Measurements from ENCODE around the gene CASKIN1.

The CASKIN1 gene

DNA sequence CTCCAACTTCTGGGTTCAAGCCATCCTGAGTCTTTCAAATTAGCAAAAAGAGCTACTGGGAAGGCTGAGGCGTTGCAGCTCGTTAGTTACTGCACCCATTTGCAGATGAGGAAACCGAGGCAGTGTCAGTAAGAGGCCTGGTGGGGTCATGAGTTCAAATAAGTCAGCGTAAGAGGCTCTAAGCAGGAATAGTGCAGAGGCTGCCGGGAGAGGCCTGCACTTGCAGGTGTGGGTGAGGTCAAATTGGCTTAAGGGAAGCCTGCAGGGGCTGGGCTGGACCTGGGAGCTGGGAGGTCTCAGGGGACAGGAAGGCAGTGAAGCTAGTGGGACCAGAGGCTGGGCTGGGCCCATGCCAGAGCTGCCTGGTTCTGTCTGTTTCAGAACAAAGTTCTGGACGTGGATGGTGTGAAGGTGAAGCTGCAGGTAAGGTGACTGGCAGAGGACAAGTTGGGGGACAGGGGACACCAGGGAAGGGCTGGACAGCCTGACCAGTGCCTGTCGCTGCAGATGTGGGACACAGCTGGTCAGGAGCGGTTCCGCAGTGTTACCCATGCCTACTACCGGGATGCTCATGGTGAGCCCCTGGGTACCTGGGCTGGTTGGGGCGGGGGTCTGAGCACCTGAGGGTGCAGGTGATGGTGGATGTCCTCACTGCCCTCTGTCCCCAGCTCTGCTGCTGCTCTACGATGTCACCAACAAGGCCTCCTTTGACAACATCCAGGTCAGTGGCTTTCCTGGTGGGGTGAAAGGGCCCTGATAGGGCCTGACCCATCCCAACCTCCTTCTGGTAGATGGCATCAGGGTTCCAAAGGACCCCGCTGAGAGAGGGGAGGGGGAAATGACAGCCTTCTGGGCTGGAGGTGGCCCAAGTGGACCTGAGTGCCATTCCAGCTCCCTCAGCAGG, 45.0 kb downstream of the CASKIN1 start:
- Histone ChIP-seq H3K36me3 (ENCODE audit: insufficient read depth, low read length) (peaks cover 32% of the 10 kb centered on the region), H3K27ac (peak overlapping the region; percentile 73), H3K9me3 (ENCODE audit: low read depth, low read length) (no peaks in the 10 kb centered on the region), H3K9ac (ENCODE audit: insufficient read length) (no peak overlapping the region), H3K4me3 (peak overlapping the region; percentile 84)
- no peak for DNase-seq (ENCODE audit: low read depth, low spot score)
- TF ChIP-seq EZH2 (IDR thresholded peaks at IDR 0.05) (no peak), POLR2AphosphoS5 (IDR thresholded peaks at IDR 0.05; ENCODE audit: borderline replicate concordance, low read depth, low read length) (no peak; the same call in 1 of the 2 replicates), FOXP2 (optimal IDR thresholded peaks at IDR 0.05; ENCODE audit: control extremely low read depth, extremely low read length, insufficient read depth) (no peak)

DNA sequence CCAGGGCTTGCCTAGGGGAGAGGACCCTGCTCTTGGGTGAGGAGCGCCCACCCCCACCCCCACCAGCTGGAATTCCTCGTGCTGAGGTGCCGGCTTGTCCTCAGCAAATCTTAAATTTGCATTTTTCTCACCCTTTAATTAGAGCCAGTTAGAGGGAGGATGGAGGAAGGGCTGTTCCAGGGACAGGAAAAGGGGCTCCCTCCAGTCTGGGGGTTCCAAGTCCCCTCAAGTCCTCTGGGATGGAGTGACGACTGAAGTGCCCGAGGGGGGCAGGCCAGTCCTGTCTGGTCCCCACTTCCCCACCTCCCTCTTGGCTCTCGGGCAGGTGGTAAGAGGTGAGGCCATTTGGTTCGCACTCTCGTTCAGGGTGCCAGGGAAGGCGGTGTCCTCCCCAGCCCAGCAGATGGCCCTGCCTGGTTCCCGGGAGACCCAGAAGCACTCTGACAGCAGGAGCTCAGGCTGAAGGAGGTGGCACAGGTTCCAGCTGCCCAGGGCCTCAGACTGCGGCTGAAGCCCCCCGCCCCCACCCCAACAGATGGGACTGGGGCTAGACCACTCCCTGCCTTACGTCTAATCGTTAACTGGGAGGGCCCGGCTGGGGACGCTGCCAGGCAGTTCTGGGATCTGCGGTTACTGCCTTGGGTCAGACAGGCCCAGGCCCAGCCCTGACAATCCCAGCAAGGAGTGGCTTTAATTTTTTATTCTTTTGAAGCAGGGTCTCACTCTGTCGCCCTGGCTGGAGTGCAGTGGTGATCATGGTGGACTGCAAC, 45.8 kb downstream of the CASKIN1 start:
- DNase-seq (ENCODE audit: low read depth, low spot score) = no peak
- Histone ChIP-seq H3K9me3 (ENCODE audit: low read depth, low read length) (no peaks in the 10 kb centered on the region), H3K36me3 (ENCODE audit: insufficient read depth, low read length) (peaks cover 32% of the 10 kb centered on the region), H3K4me3 (peak overlapping the region; percentile 84), H3K9ac (ENCODE audit: insufficient read length) (no peak overlapping the region), H3K27ac (peak overlapping the region; percentile 73)
- no peak for TF ChIP-seq FOXP2 (optimal IDR thresholded peaks at IDR 0.05; ENCODE audit: control extremely low read depth, extremely low read length, insufficient read depth)
- peak; percentile 54 for TF ChIP-seq POLR2AphosphoS5 (IDR thresholded peaks at IDR 0.05; ENCODE audit: borderline replicate concordance, low read depth, low read length)
- TF ChIP-seq EZH2 (IDR thresholded peaks at IDR 0.05) = no peak

DNA sequence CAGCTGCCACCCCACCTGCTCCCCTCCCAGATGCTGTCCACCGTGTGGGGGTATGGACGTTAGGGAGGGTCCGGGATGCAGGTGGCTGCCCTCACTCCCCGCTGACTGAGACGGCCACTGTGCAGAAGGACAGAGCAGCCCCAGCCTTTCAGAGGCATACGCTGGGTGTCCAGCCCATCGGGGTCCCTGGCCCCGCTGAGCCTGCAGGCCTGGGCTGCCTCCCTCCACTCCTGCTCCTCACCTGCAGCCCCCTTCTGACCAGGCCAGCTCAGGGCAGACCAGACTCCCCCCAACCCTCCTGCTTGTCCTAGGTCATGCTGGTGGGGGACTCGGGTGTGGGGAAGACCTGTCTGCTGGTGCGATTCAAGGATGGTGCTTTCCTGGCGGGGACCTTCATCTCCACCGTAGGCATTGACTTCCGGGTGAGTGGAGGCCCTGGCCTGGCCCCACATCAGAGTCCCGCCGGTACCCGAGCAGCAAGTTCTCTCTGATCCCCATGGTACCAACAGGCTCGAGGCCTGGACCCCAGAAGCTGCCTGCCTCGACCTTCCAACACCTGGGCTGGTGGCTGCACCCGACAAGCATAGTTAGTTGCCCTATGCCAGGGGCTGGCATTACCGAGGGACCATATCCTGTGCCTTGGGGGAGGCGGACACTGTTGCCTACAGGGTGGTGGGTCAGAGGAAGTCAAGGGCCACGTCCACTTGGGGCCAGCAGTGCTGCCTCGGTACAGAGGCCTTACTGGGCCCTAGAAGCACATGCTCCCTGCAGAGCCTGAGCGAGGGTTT, 46.6 kb downstream of the CASKIN1 start:
- DNase-seq (ENCODE audit: low read depth, low spot score) = no peak

DNA sequence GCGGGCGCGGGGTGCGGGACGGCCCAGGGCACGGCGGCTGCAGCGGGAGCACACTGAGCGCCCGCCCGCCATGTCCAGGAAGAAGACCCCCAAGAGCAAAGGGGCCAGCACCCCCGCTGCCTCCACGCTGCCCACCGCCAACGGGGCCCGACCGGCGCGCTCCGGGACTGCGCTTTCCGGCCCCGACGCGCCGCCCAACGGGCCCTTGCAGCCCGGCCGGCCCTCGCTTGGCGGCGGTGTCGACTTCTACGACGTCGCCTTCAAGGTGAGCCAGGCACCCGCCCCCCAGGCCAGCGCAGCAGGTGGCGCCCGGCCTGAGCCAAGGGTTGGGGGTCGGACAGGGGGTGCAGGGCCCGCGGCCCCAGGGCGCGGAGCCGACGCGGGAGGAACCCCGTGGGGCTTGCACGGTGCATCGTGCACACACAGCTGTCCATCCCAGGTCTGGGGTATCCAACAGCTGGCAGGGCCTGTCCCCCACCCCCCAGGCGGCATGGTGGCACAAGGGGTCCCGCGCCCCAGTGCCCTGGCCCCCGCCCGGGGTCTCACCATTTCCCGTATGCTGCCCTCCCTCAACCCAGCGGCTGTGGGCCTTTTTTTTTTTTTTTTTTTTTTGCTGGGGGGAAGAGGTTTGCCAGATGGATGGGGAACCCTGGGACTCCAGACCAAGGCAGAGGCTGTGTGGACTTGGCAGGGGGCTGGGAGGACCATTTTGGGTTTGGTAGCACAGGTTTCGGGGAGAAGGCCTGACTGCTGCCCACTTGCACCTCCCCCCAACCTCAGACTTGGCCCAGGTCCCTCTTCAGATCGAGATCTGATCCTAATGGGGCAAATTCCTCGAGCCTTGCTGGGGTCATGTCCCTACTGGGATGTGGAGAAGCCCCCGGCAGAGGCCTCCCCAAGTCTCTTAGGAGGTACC, 47.4 kb downstream of the CASKIN1 start:
- Histone ChIP-seq H3K9ac (ENCODE audit: insufficient read length) (peak overlapping the region; percentile 62), H3K9me3 (ENCODE audit: low read depth, low read length) (no peaks in the 10 kb centered on the region), H3K36me3 (ENCODE audit: insufficient read depth, low read length) (peaks cover 22% of the 10 kb centered on the region), H3K27ac (no peak overlapping the region), H3K4me3 (peak overlapping the region; percentile 84)
- no peak for DNase-seq (ENCODE audit: low read depth, low spot score)
- TF ChIP-seq POLR2AphosphoS5 (IDR thresholded peaks at IDR 0.05; ENCODE audit: borderline replicate concordance, low read depth, low read length) (no peak), FOXP2 (optimal IDR thresholded peaks at IDR 0.05; ENCODE audit: control extremely low read depth, extremely low read length, insufficient read depth) (no peak), EZH2 (IDR thresholded peaks at IDR 0.05) (no peak)

More for the DNA sequence above, 46.6 kb downstream of the CASKIN1 start:
- H3K27ac ChIP-seq = peak overlapping the region; percentile 73; the same call in 1 of the 2 replicates
- no peak for TF ChIP-seq FOXP2 (optimal IDR thresholded peaks at IDR 0.05; ENCODE audit: control extremely low read depth, extremely low read length, insufficient read depth)
- no peak for TF ChIP-seq EZH2 (IDR thresholded peaks at IDR 0.05)
- TF ChIP-seq POLR2AphosphoS5 (IDR thresholded peaks at IDR 0.05; ENCODE audit: borderline replicate concordance, low read depth, low read length) = no peak; the same call in 1 of the 2 replicates
- H3K4me3 ChIP-seq = peak overlapping the region; percentile 84
- peak overlapping the region; percentile 62 for H3K9ac ChIP-seq (ENCODE audit: insufficient read length)
- peaks cover 31% of the 10 kb centered on the region for H3K36me3 ChIP-seq (ENCODE audit: insufficient read depth, low read length)
- no peaks in the 10 kb centered on the region for H3K9me3 ChIP-seq (ENCODE audit: low read depth, low read length)

DNA sequence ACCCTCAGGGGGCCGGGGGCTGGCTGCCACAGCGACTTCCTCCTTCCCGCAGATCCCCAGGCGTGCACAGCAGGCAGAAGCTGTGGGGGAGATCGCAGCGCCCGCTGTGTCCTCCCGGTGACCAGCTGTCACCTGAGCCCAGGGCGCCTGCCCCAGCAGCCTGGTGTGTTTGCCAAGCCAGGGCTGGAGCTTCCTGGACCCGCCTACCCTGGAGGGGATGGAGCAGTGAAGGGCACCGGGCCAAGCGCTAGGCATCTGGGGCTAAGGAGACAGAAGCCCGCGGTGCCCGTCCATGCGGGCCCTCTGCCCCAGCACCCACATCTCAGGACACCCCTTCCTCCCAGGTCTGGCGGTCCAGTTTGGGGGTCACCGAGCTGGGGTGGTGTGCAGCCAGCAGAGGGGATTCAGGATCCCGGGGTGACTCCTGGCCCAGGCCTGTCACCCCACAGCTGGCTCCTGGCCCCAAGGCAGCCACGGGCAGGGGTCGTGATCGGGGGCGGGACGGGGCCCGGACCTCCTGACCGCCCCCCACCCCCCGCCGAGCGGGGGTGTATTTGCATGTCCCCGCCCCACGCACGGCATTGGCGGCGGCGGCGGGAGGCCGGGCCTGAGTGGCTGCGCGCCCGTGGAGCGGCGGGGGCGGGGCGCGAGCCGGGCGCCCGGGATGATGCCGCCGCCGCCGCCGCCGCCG, 48.3 kb downstream of the CASKIN1 start, which contains the start of gene RAB26:
TSS of gene RAB26 (plus strand) at position 645 of the 691 bp plus-strand sequence. CDS start 159 bp downstream, outside the sequence.
- H3K9ac ChIP-seq (ENCODE audit: insufficient read length) = peak within 1 kb of the TSS; percentile 62
- no peaks in the 10 kb centered on the region for H3K9me3 ChIP-seq (ENCODE audit: low read depth, low read length)
- H3K4me3 ChIP-seq = peak within 1 kb of the TSS; percentile 84
- peaks cover 14% of the 10 kb centered on the region for H3K36me3 ChIP-seq (ENCODE audit: insufficient read depth, low read length)
- H3K27ac ChIP-seq = no peak within 1 kb of the TSS
- no peak for TF ChIP-seq EZH2 (IDR thresholded peaks at IDR 0.05)
- no peak for TF ChIP-seq POLR2AphosphoS5 (IDR thresholded peaks at IDR 0.05; ENCODE audit: borderline replicate concordance, low read depth, low read length)
- TF ChIP-seq FOXP2 (optimal IDR thresholded peaks at IDR 0.05; ENCODE audit: control extremely low read depth, extremely low read length, insufficient read depth) = no peak
- no peak for DNase-seq (ENCODE audit: low read depth, low spot score)

DNA sequence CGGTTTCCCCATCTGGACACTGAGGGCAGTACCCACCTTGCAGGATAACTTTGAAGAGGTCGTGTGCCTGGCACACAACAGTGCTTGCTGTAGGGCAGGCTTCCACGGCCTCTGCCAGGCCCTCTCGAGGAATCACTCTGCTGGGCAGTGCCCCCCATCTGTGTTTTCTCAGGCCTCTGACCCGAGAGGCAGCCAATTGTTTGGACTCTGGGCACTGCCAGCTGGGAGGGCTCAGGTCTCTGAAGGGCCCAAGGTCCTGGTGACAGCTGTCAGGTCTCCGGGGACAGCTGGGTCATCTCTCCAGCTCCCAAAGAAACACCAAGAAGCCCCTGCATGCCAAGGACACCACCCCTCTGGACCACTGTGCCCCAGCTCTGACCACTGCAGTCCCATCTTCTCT, 49.0 kb downstream of the CASKIN1 start:
- no peak overlapping the region for H3K4me3 ChIP-seq
- DNase-seq (ENCODE audit: low read depth, low spot score) = no peak
- H3K36me3 ChIP-seq (ENCODE audit: insufficient read depth, low read length) = peaks cover 6% of the 10 kb centered on the region
- H3K9me3 ChIP-seq (ENCODE audit: low read depth, low read length) = no peaks in the 10 kb centered on the region
- TF ChIP-seq POLR2AphosphoS5 (IDR thresholded peaks at IDR 0.05; ENCODE audit: borderline replicate concordance, low read depth, low read length) = no peak
- TF ChIP-seq EZH2 (IDR thresholded peaks at IDR 0.05) = no peak
- TF ChIP-seq FOXP2 (optimal IDR thresholded peaks at IDR 0.05; ENCODE audit: control extremely low read depth, extremely low read length, insufficient read depth) = no peak
- no peak overlapping the region for H3K9ac ChIP-seq (ENCODE audit: insufficient read length)
- no peak overlapping the region for H3K27ac ChIP-seq
